ENCODE data around the gene MITD1.

DNA sequence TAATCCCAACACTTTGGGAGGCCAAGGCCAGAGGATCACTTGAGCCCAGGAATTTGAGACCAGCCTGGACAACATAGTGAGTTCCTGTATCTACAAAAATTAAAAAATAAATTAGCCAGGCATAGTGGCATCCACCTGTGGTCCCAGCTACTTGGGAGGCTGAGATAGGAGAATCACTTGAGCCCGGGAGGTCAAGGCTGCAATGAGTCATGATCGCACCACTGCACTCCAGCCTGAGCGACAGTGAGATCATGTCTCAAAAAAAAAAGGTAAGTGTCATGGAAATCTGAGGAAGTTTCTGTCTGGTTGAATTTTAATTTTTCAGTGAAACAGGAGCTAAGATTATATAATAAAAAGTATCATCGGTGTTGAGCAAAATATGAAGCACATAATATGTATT is 41.9 kb downstream of the MITD1 start:
- TF ChIP-seq POLR2A (IDR thresholded peaks at IDR 0.05; ENCODE audit: low read length) (no peak), GATA1 (IDR thresholded peaks at IDR 0.05; ENCODE audit: low read depth, low read length) (no peak)

Measured in erythroblast (primary cell).